ENCODE data around the gene IGFN1. TPM values are rescaled to one million over a fixed set of nuclear protein-coding genes. Genes with fewer than 3 reads are reported as not detected.

IGFN1 gene
- total RNA-seq, 2 donors from 2014 or later = 2.0 to 6.7 TPM

- intact Hi-C loops (cut with DNase I) = no loop called here
- WGBS = 11% methylated on average over 1 of the region's 1 CpG
- DNase-seq (ENCODE audit: low spot score) = no peak
Observed at GRCh38 chr1:201245082-201245481, 54.5 kb downstream of the IGFN1 start.

DNA sequence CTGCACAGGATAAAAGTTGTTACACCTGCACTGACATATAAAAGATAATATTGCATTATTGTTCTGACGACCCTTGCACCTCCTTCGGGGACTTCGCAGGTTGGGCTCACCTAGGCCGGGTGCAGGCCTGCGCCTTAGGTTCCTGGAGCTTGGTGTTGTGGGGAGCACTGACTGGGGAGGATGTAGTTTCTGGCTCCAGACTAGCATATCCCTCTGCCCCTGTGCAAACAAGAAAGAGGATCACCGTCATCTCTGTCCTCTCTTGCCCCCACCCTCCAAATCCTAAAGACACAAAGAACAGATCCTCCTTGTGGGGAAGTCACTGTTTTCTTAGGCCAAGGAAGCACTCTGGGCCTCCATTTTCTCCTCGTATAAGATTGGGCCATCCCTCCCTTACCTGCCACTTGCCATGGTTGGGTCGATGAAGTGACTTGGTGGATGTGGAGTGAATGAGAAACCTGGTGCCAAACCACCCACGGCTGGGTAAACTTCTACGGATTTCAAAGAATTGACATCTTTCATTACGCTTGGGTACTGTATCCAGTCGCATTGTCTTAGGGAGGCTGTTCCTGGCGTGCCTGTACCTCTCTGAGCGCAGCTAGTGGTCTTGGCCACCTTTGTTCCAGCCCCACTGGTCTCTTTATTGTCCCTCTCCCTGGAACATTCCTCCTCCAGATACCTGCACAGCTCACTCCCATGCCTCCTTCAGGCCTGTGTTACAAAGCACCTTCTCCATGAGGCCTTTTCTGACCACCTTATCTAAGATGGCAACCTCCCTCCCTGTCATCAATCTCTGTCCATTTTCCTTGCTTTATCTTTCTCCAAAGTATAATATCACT is 58.3 kb downstream of the IGFN1 start:
- DNase-seq (ENCODE audit: low spot score) = no peak
- 86% methylated on average over 14 of the region's 14 CpGs for WGBS
- intact Hi-C loops (cut with DNase I) = no loop called here

More at GRCh38 chr1:201245082-201245481, 54.5 kb downstream of the IGFN1 start:
- H3K9me3 ChIP-seq = no peaks in the 10 kb centered on the region
- TF ChIP-seq, protein P1, sequence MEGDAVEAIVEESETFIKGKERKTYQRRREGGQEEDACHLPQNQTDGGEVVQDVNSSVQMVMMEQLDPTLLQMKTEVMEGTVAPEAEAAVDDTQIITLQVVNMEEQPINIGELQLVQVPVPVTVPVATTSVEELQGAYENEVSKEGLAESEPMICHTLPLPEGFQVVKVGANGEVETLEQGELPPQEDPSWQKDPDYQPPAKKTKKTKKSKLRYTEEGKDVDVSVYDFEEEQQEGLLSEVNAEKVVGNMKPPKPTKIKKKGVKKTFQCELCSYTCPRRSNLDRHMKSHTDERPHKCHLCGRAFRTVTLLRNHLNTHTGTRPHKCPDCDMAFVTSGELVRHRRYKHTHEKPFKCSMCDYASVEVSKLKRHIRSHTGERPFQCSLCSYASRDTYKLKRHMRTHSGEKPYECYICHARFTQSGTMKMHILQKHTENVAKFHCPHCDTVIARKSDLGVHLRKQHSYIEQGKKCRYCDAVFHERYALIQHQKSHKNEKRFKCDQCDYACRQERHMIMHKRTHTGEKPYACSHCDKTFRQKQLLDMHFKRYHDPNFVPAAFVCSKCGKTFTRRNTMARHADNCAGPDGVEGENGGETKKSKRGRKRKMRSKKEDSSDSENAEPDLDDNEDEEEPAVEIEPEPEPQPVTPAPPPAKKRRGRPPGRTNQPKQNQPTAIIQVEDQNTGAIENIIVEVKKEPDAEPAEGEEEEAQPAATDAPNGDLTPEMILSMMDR (IDR thresholded peaks at IDR 0.05) = no peak
- TF ChIP-seq POLR2AphosphoS5 (IDR thresholded peaks at IDR 0.05) (no peak), POLR2A (IDR thresholded peaks at IDR 0.05) (no peak)
- H3K4me3 ChIP-seq = no peak overlapping the region
- H3K27ac ChIP-seq = no peak overlapping the region
- H3K4me1 ChIP-seq (replicated peaks) = no peaks in the 10 kb centered on the region
- no peaks in the 10 kb centered on the region for H3K27me3 ChIP-seq (replicated peaks; ENCODE audit: insufficient read depth)
- no peaks in the 10 kb centered on the region for H3K36me3 ChIP-seq

GRCh38 chr1:201250326-201251011 is 59.8 kb downstream of the IGFN1 start:
- H3K27ac ChIP-seq = no peak overlapping the region
- H3K27me3 ChIP-seq (replicated peaks; ENCODE audit: insufficient read depth) = no peaks in the 10 kb centered on the region
- no peak for TF ChIP-seq POLR2A (IDR thresholded peaks at IDR 0.05)
- TF ChIP-seq, protein P1 (IDR thresholded peaks at IDR 0.05) = no peak
- TF ChIP-seq POLR2AphosphoS5 (IDR thresholded peaks at IDR 0.05) = no peak
- H3K4me3 ChIP-seq = no peak overlapping the region
- intact Hi-C loops (cut with DNase I) = loop anchor here (5.0 kb wide), 2 partner anchors 112 to 157 kb away; no protein-coding TSS in a partner anchor
- no peak for DNase-seq (ENCODE audit: low spot score)
- no peaks in the 10 kb centered on the region for H3K4me1 ChIP-seq (replicated peaks)
- WGBS = 62% methylated on average over 10 of the region's 10 CpGs
- no peaks in the 10 kb centered on the region for H3K36me3 ChIP-seq
- no peaks in the 10 kb centered on the region for H3K9me3 ChIP-seq

More for the DNA sequence above, 58.3 kb downstream of the IGFN1 start:
- H3K9me3 ChIP-seq = no peaks in the 10 kb centered on the region
- no peaks in the 10 kb centered on the region for H3K27me3 ChIP-seq (replicated peaks; ENCODE audit: insufficient read depth)
- no peak overlapping the region for H3K27ac ChIP-seq
- H3K36me3 ChIP-seq = no peaks in the 10 kb centered on the region
- no peaks in the 10 kb centered on the region for H3K4me1 ChIP-seq (replicated peaks)
- TF ChIP-seq, protein P1 (IDR thresholded peaks at IDR 0.05) = no peak
- TF ChIP-seq POLR2AphosphoS5 (IDR thresholded peaks at IDR 0.05) (no peak), POLR2A (IDR thresholded peaks at IDR 0.05) (no peak)
- no peak overlapping the region for H3K4me3 ChIP-seq

- H3K4me3 ChIP-seq = no peak overlapping the region
- H3K9me3 ChIP-seq = no peaks in the 10 kb centered on the region
- no peaks in the 10 kb centered on the region for H3K4me1 ChIP-seq (replicated peaks)
- no peaks in the 10 kb centered on the region for H3K36me3 ChIP-seq
- intact Hi-C loops (cut with DNase I) = loop anchor here (5.0 kb wide), 2 partner anchors 111 to 156 kb away; no protein-coding TSS in a partner anchor
- TF ChIP-seq, protein P1 (IDR thresholded peaks at IDR 0.05) = no peak
- H3K27ac ChIP-seq = no peak overlapping the region
- H3K27me3 ChIP-seq (replicated peaks; ENCODE audit: insufficient read depth) = no peaks in the 10 kb centered on the region
- DNase-seq (ENCODE audit: low spot score) = no peak
- 89% methylated on average over 2 of the region's 2 CpGs for WGBS
Observed at GRCh38 chr1:201251411-201251810, 60.8 kb downstream of the IGFN1 start.
